SK-N-SH treated with all-trans-retinoic acid at 6 μM for 48 hours (cell line): ENCODE results near the gene TNIK.

Source experiments
- ATAC-seq: fragments of 200-7000 bp; cut with Tn5 transposase; 3 replicates; pipeline ENCODE4 v1.9.1; 2020; ENCODE audit warnings: mild to moderate bottlenecking, moderate library complexity
- ARNTL ChIP-seq: fragments of 450-650 bp; formaldehyde crosslinking; IDR thresholded peaks from 2 replicates; pipeline ENCODE4 v1.5.0; 2020; ENCODE audit warnings: low read depth, mild to moderate bottlenecking, moderate library complexity, borderline replicate concordance
- BACH2 ChIP-seq: fragments of 250-450 bp; sonication (Bioruptor Pico); IDR thresholded peaks from 2 replicates; pipeline ENCODE4 v1.9.0; 2021; ENCODE audit warnings: mild to moderate bottlenecking, borderline replicate concordance
- CREB5 ChIP-seq: fragments of 250-450 bp; sonication (Bioruptor Pico); IDR thresholded peaks from 2 replicates; pipeline ENCODE4 v1.5.1; 2020; ENCODE audit warnings: low read depth, mild to moderate bottlenecking, moderate library complexity
- CSDC2 ChIP-seq: fragments of 250-450 bp; sonication (Bioruptor Pico); IDR thresholded peaks from 2 replicates; pipeline ENCODE4 v1.5.0; 2020; ENCODE audit warnings: mild to moderate bottlenecking, moderate library complexity
- CSRNP3 ChIP-seq: fragments of 250-450 bp; sonication (Bioruptor Pico); IDR thresholded peaks from 2 replicates; pipeline ENCODE4 v1.5.1; 2021; ENCODE audit warnings: mild to moderate bottlenecking, moderate library complexity
- ISL1 ChIP-seq: fragments of 250-450 bp; sonication (Bioruptor Pico); IDR thresholded peaks from 2 replicates; pipeline ENCODE4 v2.1.2; 2022; ENCODE audit warnings: mild to moderate bottlenecking, moderate library complexity
- OSR1 ChIP-seq: fragments of 250-450 bp; sonication (Bioruptor Pico); IDR thresholded peaks from 2 replicates; pipeline ENCODE4 v1.8.0; 2022; ENCODE audit warnings: moderate library complexity, mild to moderate bottlenecking, inconsistent platforms
- PPARA ChIP-seq: fragments of 250-450 bp; sonication (Bioruptor Pico); IDR thresholded peaks from 2 replicates; pipeline ENCODE4 v1.5.0; 2020; ENCODE audit warnings: mild to moderate bottlenecking, borderline replicate concordance
- RARB ChIP-seq: fragments of 250-450 bp; sonication (Bioruptor Pico); IDR thresholded peaks from 2 replicates; pipeline ENCODE4 v1.8.0; 2021; ENCODE audit warnings: mild to moderate bottlenecking, moderate library complexity
- TCF4 ChIP-seq: fragments of 250-450 bp; sonication (Bioruptor Pico); IDR thresholded peaks from 2 replicates; pipeline ENCODE4 v1.8.0; 2021; ENCODE audit warnings: mild to moderate bottlenecking, moderate library complexity, borderline replicate concordance
- TOX ChIP-seq: fragments of 250-450 bp; sonication (Bioruptor Pico); IDR thresholded peaks from 2 replicates; pipeline ENCODE4 v1.8.0; 2021; ENCODE audit warnings: mild to moderate bottlenecking, moderate library complexity, borderline replicate concordance
- TSHZ2 ChIP-seq: fragments of 250-450 bp; sonication (Bioruptor Pico); IDR thresholded peaks from 2 replicates; pipeline ENCODE4 v1.5.0; 2020; ENCODE audit warnings: mild to moderate bottlenecking, moderate library complexity
- ZC3H10 ChIP-seq: fragments of 250-450 bp; sonication (Bioruptor Pico); IDR thresholded peaks from 2 replicates; pipeline ENCODE4 v1.5.1; 2021; ENCODE audit warnings: mild to moderate bottlenecking, moderate library complexity
- ZFP3 ChIP-seq: fragments of 250-450 bp; sonication (Bioruptor Pico); IDR thresholded peaks from 2 replicates; pipeline ENCODE4 v1.5.0; 2020; ENCODE audit warnings: mild to moderate bottlenecking, moderate library complexity
- ZFP30 ChIP-seq: fragments of 450-650 bp; formaldehyde crosslinking; IDR thresholded peaks from 2 replicates; pipeline ENCODE4 v1.5.0; 2022; ENCODE audit warnings: mild to moderate bottlenecking, moderate library complexity
- ZNF70 ChIP-seq: fragments of 450-650 bp; formaldehyde crosslinking; IDR thresholded peaks from 2 replicates; pipeline ENCODE4 v1.5.0; 2020; ENCODE audit warnings: mild to moderate bottlenecking, moderate library complexity
- ZNF8 ChIP-seq: fragments of 450-650 bp; formaldehyde crosslinking; IDR thresholded peaks from 2 replicates; pipeline ENCODE4 v1.5.0; 2020; ENCODE audit warnings: mild to moderate bottlenecking, moderate library complexity
- TF ChIP-seq, protein P1 (sequence below): fragments of 250-450 bp; sonication (Bioruptor Pico); IDR thresholded peaks from 2 replicates; pipeline ENCODE4 v1.8.0; 2020; ENCODE audit warnings: mild to moderate bottlenecking, moderate library complexity, borderline replicate concordance
- TF ChIP-seq, protein P2 (sequence below): fragments of 250-450 bp; sonication (Bioruptor Pico); IDR thresholded peaks from 2 replicates; pipeline ENCODE4 v1.8.0; 2021; ENCODE audit warnings: low read depth, mild to moderate bottlenecking, moderate library complexity, borderline replicate concordance

TNIK gene

DNA sequence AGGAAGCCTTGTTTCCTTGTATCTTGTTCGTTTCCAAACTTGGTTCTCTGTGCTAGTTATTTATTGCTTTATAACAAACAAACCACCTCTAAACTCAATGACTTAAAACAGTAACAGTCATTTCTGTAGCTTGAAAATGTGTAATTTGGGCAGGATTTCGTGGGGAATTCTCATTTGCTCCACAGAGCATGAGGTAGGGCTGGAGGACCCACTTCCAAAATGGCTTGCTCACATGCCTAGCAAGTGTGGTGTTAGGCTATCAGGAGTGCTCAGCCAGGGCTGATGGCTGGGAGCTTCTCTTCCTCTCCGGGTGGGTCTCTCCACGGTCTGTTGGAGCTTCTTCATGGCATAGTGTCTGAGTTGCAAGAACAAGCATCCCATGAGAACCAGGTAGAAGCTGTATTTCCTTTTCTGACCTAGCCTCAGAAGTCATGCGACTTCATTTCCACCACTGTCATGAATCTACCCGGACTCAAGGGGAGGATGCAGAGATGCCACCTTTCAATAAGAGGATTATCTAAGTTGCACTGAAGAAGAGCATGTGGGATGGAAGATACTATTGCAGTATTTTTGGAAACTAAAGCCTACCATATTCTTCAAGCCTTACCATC is 8.2 kb upstream of the TNIK start (continued):
- TF ChIP-seq CSRNP3 (CRISPR knock-in tag) (no peak), TSHZ2 (CRISPR knock-in tag) (no peak)

DNA sequence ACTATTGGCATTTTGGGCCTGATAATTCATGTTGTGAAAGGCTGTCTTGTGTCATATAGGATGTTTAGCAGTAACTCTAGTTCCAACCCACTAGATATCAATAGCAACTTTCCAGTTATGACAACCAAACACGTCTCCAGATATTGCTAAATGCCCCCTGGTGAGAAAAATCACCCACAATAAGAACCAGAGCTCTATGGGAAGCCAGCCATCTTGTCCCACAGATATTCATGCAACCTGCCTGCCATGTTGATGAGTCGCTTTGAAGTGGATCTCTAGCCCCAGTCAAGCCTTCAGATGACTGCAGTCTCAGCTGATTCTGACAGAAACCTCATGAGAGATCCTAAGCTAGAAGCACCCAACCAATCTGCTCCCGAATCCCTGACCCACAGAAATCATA is 5.6 kb upstream of the TNIK start:
- TF ChIP-seq ZFP30 (CRISPR knock-in tag) (no peak), CSRNP3 (CRISPR knock-in tag) (no peak), ARNTL (no peak), ZC3H10 (CRISPR knock-in tag) (no peak), BACH2 (CRISPR knock-in tag) (no peak), TCF4 (CRISPR knock-in tag) (no peak), ZNF70 (CRISPR knock-in tag) (no peak), TOX (CRISPR knock-in tag) (no peak), ZNF8 (CRISPR knock-in tag) (no peak), CREB5 (CRISPR knock-in tag) (no peak), ZFP3 (CRISPR knock-in tag) (no peak), CSDC2 (CRISPR knock-in tag) (no peak), ISL1 (CRISPR knock-in tag) (no peak), TSHZ2 (CRISPR knock-in tag) (no peak), RARB (CRISPR knock-in tag) (no peak), OSR1 (CRISPR knock-in tag) (no peak), PPARA (CRISPR knock-in tag) (no peak)
- TF ChIP-seq, protein P1, sequence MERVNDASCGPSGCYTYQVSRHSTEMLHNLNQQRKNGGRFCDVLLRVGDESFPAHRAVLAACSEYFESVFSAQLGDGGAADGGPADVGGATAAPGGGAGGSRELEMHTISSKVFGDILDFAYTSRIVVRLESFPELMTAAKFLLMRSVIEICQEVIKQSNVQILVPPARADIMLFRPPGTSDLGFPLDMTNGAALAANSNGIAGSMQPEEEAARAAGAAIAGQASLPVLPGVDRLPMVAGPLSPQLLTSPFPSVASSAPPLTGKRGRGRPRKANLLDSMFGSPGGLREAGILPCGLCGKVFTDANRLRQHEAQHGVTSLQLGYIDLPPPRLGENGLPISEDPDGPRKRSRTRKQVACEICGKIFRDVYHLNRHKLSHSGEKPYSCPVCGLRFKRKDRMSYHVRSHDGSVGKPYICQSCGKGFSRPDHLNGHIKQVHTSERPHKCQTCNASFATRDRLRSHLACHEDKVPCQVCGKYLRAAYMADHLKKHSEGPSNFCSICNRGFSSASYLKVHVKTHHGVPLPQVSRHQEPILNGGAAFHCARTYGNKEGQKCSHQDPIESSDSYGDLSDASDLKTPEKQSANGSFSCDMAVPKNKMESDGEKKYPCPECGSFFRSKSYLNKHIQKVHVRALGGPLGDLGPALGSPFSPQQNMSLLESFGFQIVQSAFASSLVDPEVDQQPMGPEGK (CRISPR knock-in tag) = no peak
- TF ChIP-seq, protein P2, sequence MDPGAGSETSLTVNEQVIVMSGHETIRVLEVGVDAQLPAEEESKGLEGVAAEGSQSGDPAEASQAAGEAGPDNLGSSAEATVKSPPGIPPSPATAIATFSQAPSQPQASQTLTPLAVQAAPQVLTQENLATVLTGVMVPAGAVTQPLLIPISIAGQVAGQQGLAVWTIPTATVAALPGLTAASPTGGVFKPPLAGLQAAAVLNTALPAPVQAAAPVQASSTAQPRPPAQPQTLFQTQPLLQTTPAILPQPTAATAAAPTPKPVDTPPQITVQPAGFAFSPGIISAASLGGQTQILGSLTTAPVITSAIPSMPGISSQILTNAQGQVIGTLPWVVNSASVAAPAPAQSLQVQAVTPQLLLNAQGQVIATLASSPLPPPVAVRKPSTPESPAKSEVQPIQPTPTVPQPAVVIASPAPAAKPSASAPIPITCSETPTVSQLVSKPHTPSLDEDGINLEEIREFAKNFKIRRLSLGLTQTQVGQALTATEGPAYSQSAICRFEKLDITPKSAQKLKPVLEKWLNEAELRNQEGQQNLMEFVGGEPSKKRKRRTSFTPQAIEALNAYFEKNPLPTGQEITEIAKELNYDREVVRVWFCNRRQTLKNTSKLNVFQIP (CRISPR knock-in tag) = no peak
- TF ChIP-seq, all 23 proteins: peak for 0
- no peak for ATAC-seq
